Progenitor cell of endocrine pancreas (in vitro differentiated cells): ENCODE measurements around the gene LPAR3. TPM values are rescaled to one million over a fixed set of nuclear protein-coding genes. Genes with fewer than 3 reads are reported as not detected.

Experiments
- DNase-seq: peaks from one replicate; pipeline ENCODE4 v3.0.0; 2021; ENCODE audit warnings: low spot score; ENCODE audit not compliant: unreplicated experiment
- H3K27ac Mint-ChIP-seq: 2 replicates; pipeline ENCODE4 v1.8.0; 2021; ENCODE audit warnings: mild to moderate bottlenecking, moderate library complexity, mixed read lengths
- H3K27me3 Mint-ChIP-seq: 2 replicates; pipeline ENCODE4 v1.8.0; 2021; ENCODE audit warnings: mixed read lengths
- H3K36me3 Mint-ChIP-seq: 2 replicates; pipeline ENCODE4 v1.8.0; 2022; ENCODE audit warnings: mixed read lengths; ENCODE audit not compliant: insufficient read depth
- H3K4me1 Mint-ChIP-seq: 2 replicates; pipeline ENCODE4 v1.8.0; 2021; ENCODE audit warnings: low read depth, mixed read lengths
- H3K4me3 Mint-ChIP-seq: 2 replicates; pipeline ENCODE4 v1.8.0; 2021; ENCODE audit warnings: low read depth, mild to moderate bottlenecking, moderate library complexity, mixed read lengths
- H3K9me3 Mint-ChIP-seq: 2 replicates; pipeline ENCODE4 v1.8.0; 2021; ENCODE audit warnings: low read depth, mixed read lengths
- total RNA-seq: library from RNA; stranded (reverse); gene quantifications from 2 replicates; pipeline ENCODE4 v1.2.1, GENCODE V29; 2021
- TF ChIP-seq, protein P1 (sequence below): fragments of 200-600 bp; sonication (generic); IDR thresholded peaks from one replicate; pipeline ENCODE4 v1.5.0; 2021; ENCODE audit warnings: antibody characterized with exemption, mild to moderate bottlenecking; ENCODE audit not compliant: unreplicated experiment

LPAR3 gene
- total RNA-seq, 1 donor from 2014 or later: 5.1 TPM

DNA sequence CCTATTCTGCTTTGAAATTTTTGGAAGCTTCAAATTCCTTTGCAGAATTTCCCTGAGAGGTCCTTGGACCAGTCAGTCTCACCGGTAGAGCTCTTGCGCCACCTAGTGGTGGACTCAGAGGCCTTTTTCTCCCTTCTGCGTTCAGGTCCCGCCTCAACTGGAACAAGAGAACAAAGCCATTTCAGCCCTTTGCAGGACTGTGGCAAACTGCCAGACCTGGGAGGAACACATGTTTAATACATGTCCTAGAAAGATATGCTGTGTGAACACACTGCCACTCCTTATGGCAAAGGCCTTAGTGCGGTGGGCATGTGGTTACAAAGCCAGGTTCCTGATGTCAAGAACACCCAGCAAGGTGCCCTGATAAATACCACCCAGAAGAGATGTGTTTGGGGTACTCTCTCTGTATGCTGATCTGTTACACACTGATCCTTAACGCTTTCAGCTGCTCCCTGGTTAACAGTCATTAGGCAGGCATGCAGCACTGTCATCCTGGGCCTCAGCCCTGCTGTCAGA lies 120.5 kb downstream of the LPAR3 start:
- no peaks in the 10 kb centered on the region for H3K36me3 Mint-ChIP-seq
- H3K27me3 Mint-ChIP-seq: peaks cover 28% of the 10 kb centered on the region
- H3K4me3 Mint-ChIP-seq: no peak overlapping the region
- H3K9me3 Mint-ChIP-seq: no peaks in the 10 kb centered on the region
- H3K27ac Mint-ChIP-seq: peak overlapping the region; percentile 41
- TF ChIP-seq, protein P1, sequence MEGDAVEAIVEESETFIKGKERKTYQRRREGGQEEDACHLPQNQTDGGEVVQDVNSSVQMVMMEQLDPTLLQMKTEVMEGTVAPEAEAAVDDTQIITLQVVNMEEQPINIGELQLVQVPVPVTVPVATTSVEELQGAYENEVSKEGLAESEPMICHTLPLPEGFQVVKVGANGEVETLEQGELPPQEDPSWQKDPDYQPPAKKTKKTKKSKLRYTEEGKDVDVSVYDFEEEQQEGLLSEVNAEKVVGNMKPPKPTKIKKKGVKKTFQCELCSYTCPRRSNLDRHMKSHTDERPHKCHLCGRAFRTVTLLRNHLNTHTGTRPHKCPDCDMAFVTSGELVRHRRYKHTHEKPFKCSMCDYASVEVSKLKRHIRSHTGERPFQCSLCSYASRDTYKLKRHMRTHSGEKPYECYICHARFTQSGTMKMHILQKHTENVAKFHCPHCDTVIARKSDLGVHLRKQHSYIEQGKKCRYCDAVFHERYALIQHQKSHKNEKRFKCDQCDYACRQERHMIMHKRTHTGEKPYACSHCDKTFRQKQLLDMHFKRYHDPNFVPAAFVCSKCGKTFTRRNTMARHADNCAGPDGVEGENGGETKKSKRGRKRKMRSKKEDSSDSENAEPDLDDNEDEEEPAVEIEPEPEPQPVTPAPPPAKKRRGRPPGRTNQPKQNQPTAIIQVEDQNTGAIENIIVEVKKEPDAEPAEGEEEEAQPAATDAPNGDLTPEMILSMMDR: peak; percentile 98
- DNase-seq: peak; percentile 63
- peaks cover 15% of the 10 kb centered on the region for H3K4me1 Mint-ChIP-seq

DNA sequence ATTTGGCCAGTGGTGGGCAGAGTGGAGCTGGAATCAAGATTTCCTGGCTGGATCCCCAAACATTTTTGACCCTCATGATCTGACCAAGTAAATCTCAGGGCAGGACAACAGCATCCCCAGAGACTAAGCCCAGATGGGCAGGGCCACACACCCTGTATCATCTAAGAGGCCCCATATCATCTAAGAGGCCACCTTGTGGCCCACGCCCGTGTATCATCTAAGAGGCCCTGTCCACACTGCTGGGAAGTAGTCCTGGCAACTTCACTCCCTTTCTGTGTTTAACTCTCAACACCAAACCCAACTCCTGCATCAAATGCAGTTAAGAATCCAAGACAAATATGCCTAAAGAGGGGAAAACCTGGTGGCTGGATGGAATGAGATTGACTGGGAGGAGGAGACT lies 121.1 kb downstream of the LPAR3 start:
- Mint-ChIP-seq H3K9me3 (no peaks in the 10 kb centered on the region), H3K4me1 (peaks cover 15% of the 10 kb centered on the region), H3K27ac (no peak overlapping the region), H3K27me3 (peaks cover 28% of the 10 kb centered on the region), H3K36me3 (no peaks in the 10 kb centered on the region), H3K4me3 (no peak overlapping the region)
- TF ChIP-seq, protein P1: no peak
- no peak for DNase-seq

DNA sequence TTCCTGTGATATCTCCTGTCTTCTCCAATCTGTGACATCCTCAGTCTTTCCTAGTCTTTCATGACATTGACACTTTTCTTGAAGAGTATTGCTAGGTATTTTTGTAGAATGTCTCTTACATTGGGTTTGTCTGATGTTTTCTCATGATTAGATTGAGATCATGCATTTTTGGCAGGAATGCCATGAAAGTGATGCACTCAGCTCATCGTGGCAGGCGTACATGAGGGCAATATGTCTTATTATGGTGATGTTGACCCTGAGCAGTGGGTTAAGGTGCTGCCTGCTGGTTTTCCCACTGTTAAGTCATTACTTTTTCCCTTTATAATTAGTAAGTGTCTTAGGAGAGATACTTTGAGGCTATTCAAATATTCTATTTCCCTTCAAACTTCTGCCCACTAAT lies 122.5 kb downstream of the LPAR3 start:
- Mint-ChIP-seq H3K9me3 (no peaks in the 10 kb centered on the region), H3K36me3 (no peaks in the 10 kb centered on the region), H3K4me1 (peaks cover 15% of the 10 kb centered on the region), H3K27me3 (peaks cover 42% of the 10 kb centered on the region), H3K4me3 (no peak overlapping the region), H3K27ac (no peak overlapping the region)
- TF ChIP-seq, protein P1: no peak
- DNase-seq: no peak

DNA sequence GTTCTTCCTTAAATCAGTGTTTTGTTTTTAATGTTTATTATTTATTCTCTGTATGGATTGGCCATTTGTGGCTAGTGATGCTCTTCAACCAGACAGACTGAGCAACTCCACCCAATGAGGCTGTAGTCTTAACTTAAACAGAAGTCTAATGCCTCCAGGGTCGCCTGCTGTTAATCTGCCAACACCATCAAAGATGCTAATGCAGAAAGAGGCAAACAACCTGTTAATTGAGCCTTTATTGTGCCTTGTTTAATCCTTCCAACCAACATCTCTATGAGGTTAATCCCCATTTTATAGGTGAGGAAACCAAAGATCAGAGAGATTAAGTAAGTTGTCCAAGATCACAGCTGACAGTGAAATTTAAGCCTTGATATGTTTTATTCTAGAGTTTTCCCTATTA lies 123.4 kb downstream of the LPAR3 start:
- no peaks in the 10 kb centered on the region for H3K9me3 Mint-ChIP-seq
- peaks cover 50% of the 10 kb centered on the region for H3K27me3 Mint-ChIP-seq
- DNase-seq: no peak
- H3K4me3 Mint-ChIP-seq: no peak overlapping the region
- TF ChIP-seq, protein P1: no peak
- no peak overlapping the region for H3K27ac Mint-ChIP-seq
- no peaks in the 10 kb centered on the region for H3K36me3 Mint-ChIP-seq
- H3K4me1 Mint-ChIP-seq: peaks cover 15% of the 10 kb centered on the region

DNA sequence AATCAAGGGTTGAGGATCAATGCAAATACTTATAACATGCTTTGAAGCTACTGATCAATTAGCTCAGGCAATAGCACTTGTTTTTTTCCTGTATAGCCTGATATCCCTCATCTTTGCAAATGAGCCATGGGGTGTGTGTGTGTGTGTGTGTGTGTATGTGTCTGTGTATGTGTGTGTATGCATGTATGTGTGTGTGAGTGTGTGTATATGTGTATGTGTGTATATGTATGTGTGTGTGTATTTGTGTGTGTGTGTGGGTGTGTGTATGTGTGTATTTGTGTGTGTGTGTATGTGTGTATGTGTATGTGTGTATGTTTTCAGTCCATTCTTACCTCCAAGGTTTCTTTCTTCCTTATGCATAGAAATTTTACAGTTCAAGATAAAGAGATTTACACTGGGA lies 124.4 kb downstream of the LPAR3 start:
- H3K4me1 Mint-ChIP-seq: peaks cover 11% of the 10 kb centered on the region
- TF ChIP-seq, protein P1: no peak
- H3K27ac Mint-ChIP-seq: no peak overlapping the region
- H3K9me3 Mint-ChIP-seq: no peaks in the 10 kb centered on the region
- DNase-seq: no peak
- no peaks in the 10 kb centered on the region for H3K36me3 Mint-ChIP-seq
- peaks cover 59% of the 10 kb centered on the region for H3K27me3 Mint-ChIP-seq
- H3K4me3 Mint-ChIP-seq: no peak overlapping the region
